Left renal cortex interstitium (tissue), 4 donors: Measurements from ENCODE around the gene TNNT3. TPM values are rescaled to one million over a fixed set of nuclear protein-coding genes. Genes with fewer than 3 reads are reported as not detected.
A peak's percentile ranks its signal among the peaks of the same experiment; 100 is the strongest.
"Not testable (repeated sequence)": the region's sequence is repeated elsewhere in the genome, so short reads cannot be mapped to it uniquely, and the experiment has no call there.

Experiments
- DNase-seq, 4 donors: peaks; one replicate each; pipeline ENCODE4 v3.0.0-alpha.2; 2013; ENCODE audit warnings: low read depth in 4 of 4, low spot score in 2 of 4, missing footprints in 1 of 4
- polyA plus RNA-seq, 4 donors: library from polyadenylated mRNA; unstranded; fragments of 120-200 nt; gene quantifications; one replicate each; pipeline ENCODE4 v1.2.1, GENCODE V29; 2013; ENCODE audit not compliant: insufficient read length in 4 of 4

The TNNT3 gene
- 10 to 100 TPM in 2 of 4 donors, 1 to 10 TPM in 2; 5.0 to 10.8 (median 9.4) TPM for polyA plus RNA-seq

DNA sequence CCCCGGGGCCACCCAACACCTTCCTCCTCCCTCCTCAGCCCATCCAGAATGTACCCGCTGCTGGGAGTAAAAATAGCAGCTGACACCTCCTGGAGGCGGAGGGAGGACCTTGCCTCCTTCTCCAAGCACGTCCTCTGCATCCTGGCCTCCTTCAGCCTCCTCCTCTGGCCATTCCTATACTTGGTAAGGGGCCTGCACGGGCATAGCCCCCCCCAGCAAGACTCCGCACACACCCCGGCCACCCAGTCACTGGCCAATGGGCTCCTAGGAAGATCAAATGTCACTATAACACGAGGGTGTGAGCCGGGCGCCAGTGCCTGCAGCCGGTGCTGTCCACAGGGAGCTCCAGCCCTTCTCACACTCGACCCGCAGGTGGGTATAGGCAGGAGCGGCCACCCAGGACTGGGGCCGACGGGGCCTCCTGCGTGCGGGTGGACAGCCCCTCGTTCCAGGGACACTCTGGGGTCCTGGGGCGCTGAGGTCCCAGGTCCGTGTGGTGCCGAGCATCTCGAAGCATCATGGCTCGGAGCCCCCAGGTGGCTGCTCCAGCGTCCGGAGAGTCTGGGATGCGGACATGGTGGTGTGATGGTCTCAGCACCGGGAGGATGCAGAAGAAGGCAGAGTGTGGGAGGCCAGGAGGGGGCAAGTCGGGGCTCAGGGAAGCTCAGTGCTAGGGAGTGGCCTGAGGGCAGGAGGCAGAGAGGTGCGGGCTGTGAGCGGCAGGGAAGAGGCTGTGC lies at the start of gene TNNT3:
TNNT3 (plus strand) TSS at position 313 of the 737 bp plus-strand sequence. CDS start 3,172 bp downstream, outside the sequence.
- no peak for DNase-seq

DNA sequence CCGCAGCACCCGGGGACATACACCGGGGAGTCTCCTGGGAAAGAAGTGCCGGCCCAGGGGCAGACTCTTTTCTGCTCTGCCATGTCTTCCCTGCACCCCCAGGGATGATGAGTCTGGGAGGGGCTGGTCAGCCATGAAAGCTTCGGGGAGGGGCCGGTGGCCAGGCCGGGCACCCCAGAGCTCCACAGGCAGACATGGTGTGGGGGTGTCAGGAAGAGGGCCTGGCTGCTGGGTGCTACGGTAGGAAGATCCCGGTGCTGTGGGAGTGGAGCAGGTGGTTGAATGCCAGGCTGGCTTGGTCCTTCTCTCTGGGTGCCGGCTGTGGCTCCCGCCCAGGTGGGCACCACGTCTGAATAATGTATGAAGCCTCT lies 49.2 kb upstream of the TNNT3 start:
- DNase-seq: no peak

DNA sequence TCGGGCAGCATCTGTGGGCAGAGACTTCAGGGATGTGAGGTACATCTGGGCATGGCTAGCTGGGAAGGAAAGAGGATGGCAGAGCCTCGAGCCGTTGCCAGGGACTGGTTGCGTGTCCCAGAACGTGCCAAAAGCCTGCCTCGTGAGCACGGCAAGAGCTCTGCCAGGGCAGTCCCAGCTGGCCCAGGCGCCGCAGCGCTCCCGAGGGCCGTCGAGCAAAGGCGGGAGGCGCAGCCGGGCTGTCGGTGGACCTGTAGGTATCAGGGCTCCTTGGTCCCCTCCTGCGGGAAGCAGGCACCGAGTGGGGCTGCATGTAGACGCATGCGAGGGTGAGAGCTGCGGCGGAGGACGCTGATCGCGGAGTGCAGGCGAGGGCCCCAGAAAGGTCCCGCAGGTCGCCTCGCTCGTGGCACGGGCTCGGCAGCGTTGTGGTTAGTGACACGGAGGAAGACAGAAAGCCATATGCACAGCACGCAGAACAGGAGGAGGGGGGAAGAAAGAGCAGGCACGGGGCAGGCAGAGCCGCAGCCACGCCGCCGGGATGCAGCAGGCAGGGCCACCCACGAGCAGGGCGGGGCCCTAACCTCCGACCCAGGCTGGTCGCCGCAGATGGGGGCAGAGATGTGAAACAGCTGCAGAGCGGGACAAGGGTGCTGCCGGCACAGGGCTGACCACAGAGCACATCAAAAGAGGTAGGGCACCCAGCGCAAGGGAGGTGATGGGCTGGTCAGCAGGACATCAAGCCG lies 48.6 kb upstream of the TNNT3 start:
- no peak for DNase-seq

DNA sequence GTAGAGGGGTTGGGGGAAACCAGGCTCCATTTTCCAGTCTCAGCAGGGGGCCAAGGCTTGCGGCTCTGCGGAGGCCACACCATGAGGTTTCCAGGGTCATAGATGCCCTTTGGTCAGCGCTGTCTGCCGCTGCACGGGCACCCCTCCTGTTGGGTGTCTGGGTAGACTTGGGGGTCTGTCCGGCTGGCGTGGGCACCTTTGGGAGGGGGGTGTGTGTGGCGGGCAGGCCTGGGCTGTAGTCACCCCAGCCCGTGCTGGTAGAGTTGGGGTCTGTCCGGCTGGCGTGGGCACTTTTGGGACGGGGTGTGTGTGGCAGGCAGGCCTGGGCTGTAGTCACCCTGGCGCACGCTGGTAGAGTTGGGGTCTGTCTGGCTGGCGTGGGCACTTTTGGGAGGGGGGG lies 48.0 kb upstream of the TNNT3 start:
- DNase-seq: no peak

DNA sequence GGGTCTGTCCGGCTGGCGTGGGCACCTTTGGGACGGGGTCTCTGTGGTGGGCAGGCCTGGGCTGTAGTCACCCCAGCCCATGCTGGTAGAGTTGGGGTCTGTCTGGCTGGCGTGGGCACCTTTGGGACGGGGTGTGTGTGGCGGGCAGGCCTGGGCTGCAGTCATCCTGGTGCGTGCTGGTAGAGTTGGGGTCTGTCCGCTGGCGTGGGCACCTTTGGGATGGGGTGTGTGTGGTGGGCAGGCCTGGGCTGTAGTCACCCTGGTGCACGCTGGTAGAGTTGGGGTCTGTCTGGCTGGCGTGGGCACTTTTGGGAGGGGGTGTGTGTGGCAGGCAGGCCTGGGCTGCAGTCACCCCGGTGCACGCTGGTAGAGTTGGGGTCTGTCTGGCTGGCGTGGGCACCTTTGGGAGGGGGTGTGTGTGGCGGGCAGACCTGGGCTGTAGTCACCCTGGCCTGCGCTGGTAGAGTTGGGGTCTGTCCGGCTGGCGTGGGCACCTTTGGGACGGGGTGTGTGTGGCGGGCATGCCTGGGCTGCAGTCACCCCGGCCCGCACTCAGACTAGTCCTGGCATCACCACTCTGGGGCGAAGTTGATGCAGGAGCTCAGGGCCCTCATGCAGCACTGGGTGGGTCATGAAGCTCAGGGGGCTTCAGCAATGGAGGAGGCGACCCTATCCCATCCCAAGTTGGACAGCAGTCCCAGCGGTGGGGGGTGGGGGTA lies 47.1 kb upstream of the TNNT3 start:
- no peak for DNase-seq

DNA sequence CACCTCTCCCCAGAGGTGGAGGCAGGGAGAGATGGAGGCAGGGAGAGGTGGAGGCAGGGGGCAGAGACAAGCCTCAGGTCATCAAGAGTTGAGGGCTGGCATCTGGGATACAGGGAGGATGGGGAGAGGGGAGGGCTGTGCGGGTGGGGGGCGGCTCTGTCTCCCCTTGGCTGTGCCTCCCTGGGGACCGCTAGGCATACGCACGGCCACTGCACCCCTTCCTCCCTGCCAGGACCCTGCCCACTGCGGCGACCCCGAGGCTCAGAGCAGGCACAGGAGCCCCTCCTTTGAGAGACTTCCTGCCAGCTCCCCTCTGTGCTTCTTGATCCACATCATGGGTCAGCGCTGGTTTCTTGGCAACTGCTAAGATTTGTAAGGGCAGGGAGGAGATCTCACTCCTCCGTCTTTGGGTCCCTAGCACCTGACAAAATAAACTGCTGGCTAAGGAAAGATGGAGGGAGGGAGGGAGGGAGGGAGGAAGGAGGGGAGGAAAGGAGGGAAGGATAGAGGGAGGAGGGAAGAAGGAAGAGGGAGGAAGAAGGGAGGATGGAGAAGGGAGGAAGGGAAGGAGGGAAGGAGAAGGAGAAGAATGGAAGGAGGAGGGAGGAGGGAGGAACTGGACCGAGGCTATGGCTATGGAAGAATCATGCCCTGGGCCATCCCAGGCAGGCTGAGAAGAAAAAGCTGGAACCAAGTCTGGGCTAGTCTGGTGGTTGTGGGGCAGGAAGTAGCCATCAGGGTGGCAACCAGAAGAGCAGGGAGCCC lies 46.3 kb upstream of the TNNT3 start:
- peak in 2 of 4 donors; percentile 75 to 84 for DNase-seq

DNA sequence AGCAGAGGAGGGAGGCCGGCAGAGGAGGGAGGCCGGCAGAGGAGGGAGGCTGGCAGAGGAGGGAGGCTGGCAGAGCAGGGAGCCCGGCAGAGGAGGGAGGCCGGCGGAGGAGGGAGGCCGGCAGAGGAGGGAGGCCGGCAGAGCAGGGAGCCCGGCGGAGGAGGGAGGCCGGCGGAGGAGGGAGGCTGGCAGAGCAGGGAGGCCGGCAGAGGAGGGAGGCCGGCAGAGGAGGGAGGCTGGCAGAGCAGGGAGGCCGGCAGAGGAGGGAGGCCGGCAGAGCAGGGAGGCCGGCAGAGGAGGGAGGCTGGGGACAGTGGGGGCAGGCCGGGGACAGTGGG lies 45.7 kb upstream of the TNNT3 start:
- not testable (repeated sequence) for DNase-seq

DNA sequence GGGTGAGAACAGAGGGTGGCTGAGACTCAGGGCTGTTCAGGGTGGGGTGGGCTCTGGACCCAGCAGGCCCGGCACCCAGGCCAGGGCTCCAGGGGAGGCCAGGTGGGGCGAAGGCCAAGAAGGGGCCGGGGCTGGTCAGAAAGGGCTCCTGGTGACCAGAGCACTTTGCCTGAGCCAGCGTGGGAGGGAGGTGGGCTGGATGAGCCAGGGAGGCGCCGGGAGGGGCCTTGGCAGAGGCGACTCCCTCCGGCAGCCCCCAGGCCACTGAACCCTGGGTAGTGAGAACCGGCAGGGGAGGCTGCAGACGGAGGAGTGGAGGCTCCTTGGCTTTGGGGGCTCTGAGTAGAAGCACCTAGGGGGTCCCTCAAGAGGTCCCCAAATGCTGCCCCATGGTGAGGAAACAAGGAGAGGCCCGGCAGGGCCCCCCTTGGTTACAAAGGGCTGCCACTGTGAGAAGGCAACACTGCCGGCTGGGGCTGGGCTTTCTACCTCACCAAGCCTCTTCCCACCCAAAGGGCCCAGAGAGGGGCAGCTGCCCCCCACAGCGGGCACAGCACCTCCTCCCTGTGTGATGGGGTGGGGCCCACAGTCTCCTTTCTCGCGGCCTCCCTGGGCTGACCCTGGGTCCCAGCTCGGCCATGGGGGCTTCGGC lies 44.9 kb upstream of the TNNT3 start:
- DNase-seq: not testable (repeated sequence)

DNA sequence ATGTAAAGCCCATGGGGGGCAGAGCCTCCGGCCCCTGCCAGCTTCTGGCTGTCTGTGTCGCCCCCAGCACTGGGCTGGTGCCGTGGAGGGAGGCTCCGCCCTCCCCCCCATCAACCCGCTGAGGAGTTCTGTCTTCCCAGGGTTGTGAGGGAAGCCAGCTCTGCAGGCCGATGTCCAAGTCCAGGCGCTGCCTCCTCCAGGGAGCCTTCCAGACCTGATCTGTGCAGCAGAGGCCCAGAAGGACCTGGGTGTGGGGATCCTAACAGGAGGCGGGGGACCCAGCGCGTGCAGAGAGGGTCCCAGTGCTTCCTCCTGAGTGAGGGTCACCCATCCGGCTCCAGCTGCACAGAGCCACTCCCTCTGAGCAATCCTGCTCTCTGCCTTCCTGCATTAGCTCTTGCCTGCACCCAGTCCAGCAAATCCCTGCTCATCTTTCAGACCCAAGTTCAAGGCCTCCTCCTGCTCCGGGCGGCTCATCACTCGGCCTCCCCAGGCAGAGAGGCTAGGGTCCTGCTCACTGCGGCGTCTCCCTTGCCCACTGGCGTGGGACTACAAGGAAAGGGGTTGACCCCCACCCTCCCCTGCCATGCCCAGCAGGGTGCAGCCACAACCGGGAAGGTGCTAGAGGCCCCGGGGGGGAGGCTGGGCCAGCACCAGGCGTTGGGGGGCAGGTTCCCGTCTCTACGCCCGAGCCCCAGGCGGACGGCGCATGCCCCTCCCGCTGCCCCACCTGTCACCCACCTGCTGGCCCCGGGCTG lies 44.2 kb upstream of the TNNT3 start:
- no peak for DNase-seq

DNA sequence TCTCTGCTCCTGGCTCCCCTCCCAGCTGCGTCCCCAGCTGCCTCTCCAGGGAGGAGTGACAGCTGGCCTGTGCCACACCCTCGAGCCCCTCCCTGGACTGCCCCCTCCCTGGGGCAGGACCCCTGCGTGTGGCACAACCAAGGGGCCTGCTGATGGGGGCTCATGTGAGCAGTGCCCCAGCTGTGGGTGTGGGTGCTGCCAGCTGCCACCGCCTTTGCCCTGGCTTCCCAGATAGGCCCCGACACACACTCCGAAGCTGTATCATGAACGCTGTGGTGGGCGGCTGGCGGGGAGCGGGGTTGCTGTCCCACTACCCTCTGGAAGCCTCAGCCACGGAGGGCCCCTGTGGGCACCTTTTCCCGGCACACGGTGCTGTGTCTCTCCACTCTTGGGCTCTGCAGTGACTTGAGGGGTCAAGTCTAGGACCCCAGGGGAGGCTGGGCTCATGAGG lies 43.6 kb upstream of the TNNT3 start:
- DNase-seq: not testable (repeated sequence)

DNA sequence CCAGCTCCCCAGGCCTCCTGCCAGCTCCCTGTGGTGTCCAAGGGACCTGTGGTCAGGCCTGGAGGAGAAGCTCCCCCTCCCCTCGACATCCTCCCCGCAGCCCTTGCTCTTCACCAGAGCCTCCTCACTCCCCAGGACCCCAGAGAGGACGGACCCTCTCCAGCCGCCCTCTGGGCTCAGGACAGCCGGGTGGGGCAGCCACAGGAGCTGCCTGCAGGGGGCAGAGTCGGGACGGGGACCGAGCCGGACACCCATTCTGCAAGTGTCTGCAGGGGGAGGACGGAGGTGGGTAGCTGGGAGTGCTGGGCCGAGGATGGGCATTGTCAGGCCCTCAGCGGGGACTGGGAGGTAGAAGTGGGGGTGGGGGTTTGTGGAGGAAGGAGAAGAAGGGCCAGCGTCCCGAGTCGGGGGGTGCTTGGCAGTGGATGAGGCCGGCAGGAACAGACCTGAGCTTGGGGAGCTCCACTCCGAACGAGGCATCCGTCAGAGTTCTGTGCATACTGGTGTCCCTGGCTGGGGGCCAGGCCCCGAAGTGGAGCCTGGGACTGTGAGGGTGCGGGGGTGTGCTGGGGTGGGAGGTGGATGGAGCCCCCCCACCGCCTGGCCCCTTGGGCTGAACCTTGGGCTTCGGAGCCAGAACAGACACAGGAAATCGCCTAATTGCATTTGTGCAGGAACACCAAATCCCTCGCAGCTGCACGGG lies 43.0 kb upstream of the TNNT3 start:
- no peak for DNase-seq

DNA sequence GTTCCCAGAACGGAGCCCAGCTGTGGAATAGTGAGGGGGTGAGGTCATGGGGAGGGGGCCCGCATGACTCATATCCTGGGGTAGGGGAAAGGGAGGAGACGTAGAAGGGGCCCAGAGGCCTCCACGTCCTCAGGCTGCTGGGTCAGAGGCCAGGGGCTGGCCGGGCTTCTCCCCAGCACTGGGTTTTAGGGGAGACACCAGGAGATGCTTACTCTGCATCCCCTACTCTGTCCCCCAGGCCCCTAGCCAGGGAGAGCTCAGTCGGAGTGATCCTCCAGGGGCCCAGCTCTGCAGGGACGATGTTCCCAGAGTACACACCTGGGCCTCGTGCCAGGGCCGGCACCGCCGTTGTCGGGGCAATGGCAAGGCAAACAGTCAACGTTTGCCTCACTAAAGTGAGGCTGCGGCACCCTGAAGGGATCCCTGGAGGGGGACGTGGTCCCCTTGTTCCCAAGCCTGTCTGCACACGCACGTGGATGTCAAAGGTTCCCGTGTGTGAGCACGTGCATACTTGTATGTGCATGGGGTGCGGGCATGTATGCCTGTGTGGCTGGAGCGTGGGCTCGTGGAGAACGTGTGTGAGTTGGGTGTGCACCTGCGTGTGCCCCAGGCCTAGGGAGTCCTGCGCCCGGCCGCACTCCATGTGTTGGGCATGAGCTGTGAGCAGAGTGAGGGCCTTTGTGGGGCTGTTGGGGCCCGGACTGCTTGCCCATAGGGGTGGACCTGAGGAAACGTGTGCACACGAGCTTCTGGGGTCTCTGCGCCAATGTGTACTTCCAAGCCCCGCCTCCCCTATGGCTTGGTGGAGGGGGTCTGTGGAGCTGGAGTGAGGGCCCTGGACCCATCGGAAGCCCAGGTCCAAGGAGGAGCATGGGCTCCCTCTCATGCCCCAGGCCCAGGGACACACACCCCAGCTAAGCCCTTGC lies 42.0 kb upstream of the TNNT3 start:
- no peak for DNase-seq

DNA sequence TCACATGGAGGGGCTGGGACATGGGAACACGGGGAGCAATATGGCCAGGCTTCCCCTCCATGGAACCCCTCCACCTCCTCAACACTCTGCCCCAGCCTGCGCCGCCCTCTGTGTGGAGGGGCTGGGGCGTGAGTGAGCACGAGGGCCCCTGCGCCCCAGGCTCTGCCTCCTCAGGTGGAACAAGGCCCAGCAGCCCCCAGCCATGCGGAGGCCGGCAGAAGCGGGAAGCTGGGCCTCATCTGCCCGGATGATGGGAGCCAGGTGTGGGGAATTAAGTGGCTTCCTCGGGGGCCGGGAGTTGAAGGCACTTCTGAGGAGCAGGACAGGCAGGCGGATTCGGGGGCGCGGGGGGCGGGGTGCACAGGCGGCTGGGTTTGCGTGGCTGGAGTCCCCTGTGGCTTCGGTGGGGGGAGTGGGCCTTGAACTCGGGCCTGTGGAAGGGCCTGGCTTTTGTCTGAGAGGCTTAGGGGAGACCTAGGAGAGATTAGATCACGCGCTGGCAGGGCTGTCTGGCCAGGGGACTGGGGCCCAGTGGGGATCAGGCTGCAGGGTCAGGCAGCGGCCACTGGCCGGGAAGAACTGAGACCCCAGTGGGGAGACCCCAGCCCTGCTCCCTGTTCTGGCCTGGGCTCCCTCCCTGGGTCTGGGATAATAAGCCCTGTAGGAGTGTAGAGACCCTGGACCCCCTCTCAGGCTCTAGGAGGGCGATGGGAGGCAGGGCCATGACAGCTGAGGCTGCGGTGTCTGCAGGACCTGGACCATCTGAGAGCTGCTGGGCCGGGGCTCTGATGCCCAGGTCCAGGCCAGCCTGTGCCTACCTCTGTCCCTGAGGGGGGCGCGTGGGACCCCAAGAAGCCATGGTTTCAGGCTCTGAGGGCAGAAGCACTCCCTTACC lies 41.1 kb upstream of the TNNT3 start:
- DNase-seq: no peak

DNA sequence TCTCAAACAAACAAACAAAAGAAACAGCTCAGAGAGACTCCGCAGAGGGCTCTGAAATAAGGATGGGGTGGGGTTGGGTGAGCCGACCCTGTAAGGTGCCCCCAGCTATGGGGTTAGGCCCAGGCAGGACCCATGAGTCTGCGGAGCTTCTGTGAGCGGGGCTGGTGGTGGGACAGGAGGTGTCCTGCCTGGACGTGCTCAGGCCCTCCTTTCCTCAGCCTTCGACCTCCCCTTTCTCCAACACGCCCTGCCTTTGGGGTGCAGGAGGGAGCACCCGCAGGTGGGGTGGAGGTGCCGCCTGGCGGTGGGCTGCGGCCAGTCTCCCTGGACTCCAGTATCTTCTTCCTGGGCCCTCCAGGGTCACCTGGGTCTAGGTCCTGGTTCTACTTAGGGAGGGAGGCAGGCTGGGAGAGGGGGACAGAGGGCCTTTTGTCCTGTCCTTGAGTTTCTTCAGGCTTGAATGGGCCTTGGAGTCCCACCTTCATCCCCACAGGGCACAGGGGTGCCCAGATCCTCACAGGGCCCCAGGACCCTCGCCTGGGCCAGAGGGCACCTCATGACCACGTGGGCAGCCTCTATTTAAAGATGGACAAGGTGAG lies 40.1 kb upstream of the TNNT3 start:
- DNase-seq: no peak

DNA sequence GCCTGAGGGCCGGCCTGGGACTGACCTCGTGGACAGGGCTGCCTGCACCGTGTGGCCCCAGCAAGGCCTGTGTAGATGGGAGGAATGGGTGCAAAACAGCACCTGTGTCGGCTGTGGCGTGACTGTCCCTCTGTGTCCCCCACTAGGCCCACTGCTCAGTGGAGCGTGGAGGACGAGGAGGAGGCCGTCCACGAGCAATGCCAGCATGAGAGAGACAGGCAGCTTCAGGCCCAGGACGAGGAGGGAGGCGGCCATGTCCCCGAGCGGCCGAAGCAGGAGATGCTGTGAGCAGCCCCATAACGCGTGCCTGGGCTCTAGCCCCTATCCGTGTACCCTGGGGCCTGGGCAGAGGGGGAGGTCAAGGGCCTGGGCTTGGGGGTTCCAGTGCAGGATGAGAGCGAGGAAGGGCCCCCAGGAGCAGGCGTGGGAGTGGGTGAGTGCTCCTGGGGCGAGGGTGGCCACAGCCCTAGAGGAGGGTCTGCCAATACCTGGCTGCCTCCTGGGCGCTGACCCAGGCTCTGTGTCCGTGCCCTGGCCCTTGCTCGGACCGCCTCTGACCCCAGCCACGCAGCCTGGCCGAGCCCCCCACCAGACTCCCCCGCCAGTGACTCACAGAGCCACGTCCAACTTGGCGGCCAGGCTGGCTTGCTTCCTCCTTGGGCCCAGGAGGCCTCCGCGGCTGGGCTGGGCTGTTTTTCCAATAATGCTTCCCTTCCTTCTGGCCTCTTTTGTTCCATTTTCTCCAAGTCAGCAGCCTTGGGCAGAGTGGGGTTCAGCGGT lies 39.4 kb upstream of the TNNT3 start:
- DNase-seq: no peak
